SK-N-SH treated with all-trans-retinoic acid at 6 μM for 48 hours (cell line): ENCODE data around the gene EPN1.

ENCODE experiments used
- ATAC-seq: fragments of 200-7000 bp; cut with Tn5 transposase; 3 replicates; pipeline ENCODE4 v1.9.1; 2020; ENCODE audit warnings: mild to moderate bottlenecking, moderate library complexity
- ARNTL ChIP-seq: fragments of 450-650 bp; formaldehyde crosslinking; IDR thresholded peaks from 2 replicates; pipeline ENCODE4 v1.5.0; 2020; ENCODE audit warnings: low read depth, mild to moderate bottlenecking, moderate library complexity, borderline replicate concordance
- BACH2 ChIP-seq: fragments of 250-450 bp; sonication (Bioruptor Pico); IDR thresholded peaks from 2 replicates; pipeline ENCODE4 v1.9.0; 2021; ENCODE audit warnings: mild to moderate bottlenecking, borderline replicate concordance
- ESRRG ChIP-seq: fragments of 250-450 bp; sonication (Bioruptor Pico); IDR thresholded peaks from 2 replicates; pipeline ENCODE4 v1.6.1; 2021; ENCODE audit warnings: mild to moderate bottlenecking
- GLIS3 ChIP-seq: fragments of 250-450 bp; sonication (Bioruptor Pico); IDR thresholded peaks from 2 replicates; pipeline ENCODE4 v1.5.0; 2020; ENCODE audit warnings: mild to moderate bottlenecking, moderate library complexity
- ISL1 ChIP-seq: fragments of 250-450 bp; sonication (Bioruptor Pico); IDR thresholded peaks from 2 replicates; pipeline ENCODE4 v2.1.2; 2022; ENCODE audit warnings: mild to moderate bottlenecking, moderate library complexity
- OSR1 ChIP-seq: fragments of 250-450 bp; sonication (Bioruptor Pico); IDR thresholded peaks from 2 replicates; pipeline ENCODE4 v1.8.0; 2022; ENCODE audit warnings: moderate library complexity, mild to moderate bottlenecking, inconsistent platforms
- PPARA ChIP-seq: fragments of 250-450 bp; sonication (Bioruptor Pico); IDR thresholded peaks from 2 replicates; pipeline ENCODE4 v1.5.0; 2020; ENCODE audit warnings: mild to moderate bottlenecking, borderline replicate concordance
- RARB ChIP-seq: fragments of 250-450 bp; sonication (Bioruptor Pico); IDR thresholded peaks from 2 replicates; pipeline ENCODE4 v1.8.0; 2021; ENCODE audit warnings: mild to moderate bottlenecking, moderate library complexity
- SNAI2 ChIP-seq: fragments of 250-450 bp; sonication (Bioruptor Pico); IDR thresholded peaks from 2 replicates; pipeline ENCODE4 v1.5.0; 2020; ENCODE audit warnings: mild to moderate bottlenecking, moderate library complexity
- TOX ChIP-seq: fragments of 250-450 bp; sonication (Bioruptor Pico); IDR thresholded peaks from 2 replicates; pipeline ENCODE4 v1.8.0; 2021; ENCODE audit warnings: mild to moderate bottlenecking, moderate library complexity, borderline replicate concordance
- ZC3H10 ChIP-seq: fragments of 250-450 bp; sonication (Bioruptor Pico); IDR thresholded peaks from 2 replicates; pipeline ENCODE4 v1.5.1; 2021; ENCODE audit warnings: mild to moderate bottlenecking, moderate library complexity
- ZFP3 ChIP-seq: fragments of 250-450 bp; sonication (Bioruptor Pico); IDR thresholded peaks from 2 replicates; pipeline ENCODE4 v1.5.0; 2020; ENCODE audit warnings: mild to moderate bottlenecking, moderate library complexity
- ZFP30 ChIP-seq: fragments of 450-650 bp; formaldehyde crosslinking; IDR thresholded peaks from 2 replicates; pipeline ENCODE4 v1.5.0; 2022; ENCODE audit warnings: mild to moderate bottlenecking, moderate library complexity
- ZNF70 ChIP-seq: fragments of 450-650 bp; formaldehyde crosslinking; IDR thresholded peaks from 2 replicates; pipeline ENCODE4 v1.5.0; 2020; ENCODE audit warnings: mild to moderate bottlenecking, moderate library complexity
- ZNF8 ChIP-seq: fragments of 450-650 bp; formaldehyde crosslinking; IDR thresholded peaks from 2 replicates; pipeline ENCODE4 v1.5.0; 2020; ENCODE audit warnings: mild to moderate bottlenecking, moderate library complexity
- TF ChIP-seq, protein P1 (sequence below): fragments of 250-450 bp; sonication (Bioruptor Pico); IDR thresholded peaks from 2 replicates; pipeline ENCODE4 v1.8.0; 2020; ENCODE audit warnings: mild to moderate bottlenecking, moderate library complexity, borderline replicate concordance
- TF ChIP-seq, protein P2 (sequence below): fragments of 250-450 bp; sonication (Bioruptor Pico); IDR thresholded peaks from 2 replicates; pipeline ENCODE4 v1.5.1; 2021; ENCODE audit warnings: mild to moderate bottlenecking, moderate library complexity
- TF ChIP-seq, protein P3 (sequence below): fragments of 250-450 bp; sonication (Bioruptor Pico); IDR thresholded peaks from 2 replicates; pipeline ENCODE4 v1.5.0; 2020; ENCODE audit warnings: mild to moderate bottlenecking, moderate library complexity
- TF ChIP-seq, protein P4 (sequence below): fragments of 250-450 bp; sonication (Bioruptor Pico); IDR thresholded peaks from 2 replicates; pipeline ENCODE4 v1.8.0; 2021; ENCODE audit warnings: low read depth, mild to moderate bottlenecking, moderate library complexity, borderline replicate concordance
- TF ChIP-seq, protein P5 (sequence below): fragments of 250-450 bp; sonication (Bioruptor Pico); IDR thresholded peaks from 2 replicates; pipeline ENCODE4 v1.5.1; 2020; ENCODE audit warnings: low read depth, mild to moderate bottlenecking, moderate library complexity

The EPN1 gene

DNA sequence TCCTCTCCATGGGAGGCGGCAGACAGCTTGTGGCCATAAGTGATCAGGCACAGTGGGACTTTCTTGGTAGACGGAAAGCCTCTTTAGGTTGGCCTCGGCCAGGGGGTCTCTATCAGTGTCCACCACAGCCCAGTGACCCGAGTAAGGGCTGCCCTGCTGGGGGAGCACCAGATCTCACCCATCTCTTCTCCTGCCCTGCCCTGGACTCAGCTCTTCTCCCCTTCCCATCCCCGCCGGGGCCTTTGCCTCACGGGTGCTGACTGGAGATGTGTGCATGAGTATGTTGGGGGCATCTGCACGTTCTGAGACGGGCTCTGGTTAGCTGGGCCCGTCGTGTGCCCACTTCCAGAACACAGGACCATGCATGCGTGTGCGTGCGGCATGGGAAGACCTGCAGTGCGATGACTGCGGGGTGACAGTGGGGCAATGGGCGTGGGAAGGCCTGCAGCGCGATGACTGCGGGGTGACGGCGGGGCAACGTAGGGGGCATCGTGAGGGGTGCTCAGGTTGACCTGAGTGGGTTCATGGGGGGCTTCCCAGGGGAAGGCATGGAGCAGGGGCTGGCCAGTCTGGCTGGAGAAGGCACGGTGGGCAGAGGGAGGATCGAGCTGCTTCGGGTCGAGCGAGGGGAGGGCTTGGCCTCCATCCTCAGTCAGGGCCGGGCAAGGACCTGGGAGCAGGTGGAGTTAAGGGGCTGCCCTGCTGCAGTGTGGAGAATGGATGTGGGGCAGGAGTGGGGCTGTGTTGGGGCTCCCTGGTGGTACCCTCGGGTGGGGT is 15.9 kb downstream of the EPN1 start (continued):
- TF ChIP-seq, protein P1, sequence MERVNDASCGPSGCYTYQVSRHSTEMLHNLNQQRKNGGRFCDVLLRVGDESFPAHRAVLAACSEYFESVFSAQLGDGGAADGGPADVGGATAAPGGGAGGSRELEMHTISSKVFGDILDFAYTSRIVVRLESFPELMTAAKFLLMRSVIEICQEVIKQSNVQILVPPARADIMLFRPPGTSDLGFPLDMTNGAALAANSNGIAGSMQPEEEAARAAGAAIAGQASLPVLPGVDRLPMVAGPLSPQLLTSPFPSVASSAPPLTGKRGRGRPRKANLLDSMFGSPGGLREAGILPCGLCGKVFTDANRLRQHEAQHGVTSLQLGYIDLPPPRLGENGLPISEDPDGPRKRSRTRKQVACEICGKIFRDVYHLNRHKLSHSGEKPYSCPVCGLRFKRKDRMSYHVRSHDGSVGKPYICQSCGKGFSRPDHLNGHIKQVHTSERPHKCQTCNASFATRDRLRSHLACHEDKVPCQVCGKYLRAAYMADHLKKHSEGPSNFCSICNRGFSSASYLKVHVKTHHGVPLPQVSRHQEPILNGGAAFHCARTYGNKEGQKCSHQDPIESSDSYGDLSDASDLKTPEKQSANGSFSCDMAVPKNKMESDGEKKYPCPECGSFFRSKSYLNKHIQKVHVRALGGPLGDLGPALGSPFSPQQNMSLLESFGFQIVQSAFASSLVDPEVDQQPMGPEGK (CRISPR knock-in tag) = no peak
- TF ChIP-seq SNAI2 (CRISPR knock-in tag) = no peak
- no peak for TF ChIP-seq ISL1 (CRISPR knock-in tag)
- TF ChIP-seq, protein P2, sequence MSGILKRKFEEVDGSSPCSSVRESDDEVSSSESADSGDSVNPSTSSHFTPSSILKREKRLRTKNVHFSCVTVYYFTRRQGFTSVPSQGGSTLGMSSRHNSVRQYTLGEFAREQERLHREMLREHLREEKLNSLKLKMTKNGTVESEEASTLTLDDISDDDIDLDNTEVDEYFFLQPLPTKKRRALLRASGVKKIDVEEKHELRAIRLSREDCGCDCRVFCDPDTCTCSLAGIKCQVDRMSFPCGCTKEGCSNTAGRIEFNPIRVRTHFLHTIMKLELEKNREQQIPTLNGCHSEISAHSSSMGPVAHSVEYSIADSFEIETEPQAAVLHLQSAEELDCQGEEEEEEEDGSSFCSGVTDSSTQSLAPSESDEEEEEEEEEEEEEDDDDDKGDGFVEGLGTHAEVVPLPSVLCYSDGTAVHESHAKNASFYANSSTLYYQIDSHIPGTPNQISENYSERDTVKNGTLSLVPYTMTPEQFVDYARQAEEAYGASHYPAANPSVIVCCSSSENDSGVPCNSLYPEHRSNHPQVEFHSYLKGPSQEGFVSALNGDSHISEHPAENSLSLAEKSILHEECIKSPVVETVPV (CRISPR knock-in tag) = no peak
- TF ChIP-seq, all 23 proteins: peak for 0

DNA sequence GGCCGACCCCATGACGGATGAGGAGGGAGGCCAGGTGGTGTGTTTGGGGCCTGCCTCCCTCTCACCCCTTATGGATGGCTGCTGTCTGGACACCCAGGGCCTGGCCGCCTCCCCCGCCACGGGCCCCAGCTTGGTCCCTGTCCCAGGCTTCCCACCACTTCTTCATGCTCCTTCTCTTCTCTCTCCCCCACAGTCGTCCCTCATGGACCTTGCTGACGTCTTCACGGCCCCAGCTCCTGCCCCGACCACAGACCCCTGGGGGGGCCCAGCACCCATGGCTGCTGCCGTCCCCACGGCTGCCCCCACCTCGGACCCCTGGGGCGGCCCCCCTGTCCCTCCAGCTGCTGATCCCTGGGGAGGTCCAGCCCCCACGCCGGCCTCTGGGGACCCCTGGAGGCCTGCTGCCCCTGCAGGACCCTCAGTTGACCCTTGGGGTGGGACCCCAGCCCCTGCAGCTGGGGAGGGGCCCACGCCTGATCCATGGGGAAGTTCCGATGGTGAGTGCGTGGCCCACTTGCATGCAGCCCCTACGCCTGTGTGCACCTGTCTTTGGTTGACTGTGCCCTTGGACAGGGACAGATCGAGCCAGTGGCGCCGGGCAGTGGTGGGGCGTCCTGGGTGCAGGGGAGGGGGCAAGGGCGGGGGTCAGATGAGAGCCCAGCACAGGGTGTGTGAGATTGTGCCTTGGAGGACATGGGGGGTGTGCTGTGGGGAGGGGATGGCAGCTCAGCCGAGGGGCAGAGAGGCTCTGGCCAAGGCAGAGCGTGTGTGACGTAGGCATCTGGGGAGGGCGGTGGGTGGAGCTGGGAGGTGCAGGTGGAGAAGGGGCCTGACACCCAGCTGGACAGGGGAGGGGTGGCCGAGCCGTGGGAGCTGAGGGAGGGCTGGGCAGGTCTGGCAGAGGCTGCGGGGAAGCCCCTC is 16.8 kb downstream of the EPN1 start:
- ATAC-seq = no peak
- TF ChIP-seq GLIS3 (CRISPR knock-in tag) (no peak), TOX (CRISPR knock-in tag) (no peak), BACH2 (CRISPR knock-in tag) (no peak), ARNTL (CRISPR knock-in tag) (no peak), ESRRG (CRISPR knock-in tag) (no peak), ISL1 (CRISPR knock-in tag) (no peak), ZNF8 (CRISPR knock-in tag) (no peak), ZFP3 (CRISPR knock-in tag) (no peak), PPARA (no peak), ZFP30 (no peak), ZNF70 (no peak), RARB (no peak)
- TF ChIP-seq, protein P3, sequence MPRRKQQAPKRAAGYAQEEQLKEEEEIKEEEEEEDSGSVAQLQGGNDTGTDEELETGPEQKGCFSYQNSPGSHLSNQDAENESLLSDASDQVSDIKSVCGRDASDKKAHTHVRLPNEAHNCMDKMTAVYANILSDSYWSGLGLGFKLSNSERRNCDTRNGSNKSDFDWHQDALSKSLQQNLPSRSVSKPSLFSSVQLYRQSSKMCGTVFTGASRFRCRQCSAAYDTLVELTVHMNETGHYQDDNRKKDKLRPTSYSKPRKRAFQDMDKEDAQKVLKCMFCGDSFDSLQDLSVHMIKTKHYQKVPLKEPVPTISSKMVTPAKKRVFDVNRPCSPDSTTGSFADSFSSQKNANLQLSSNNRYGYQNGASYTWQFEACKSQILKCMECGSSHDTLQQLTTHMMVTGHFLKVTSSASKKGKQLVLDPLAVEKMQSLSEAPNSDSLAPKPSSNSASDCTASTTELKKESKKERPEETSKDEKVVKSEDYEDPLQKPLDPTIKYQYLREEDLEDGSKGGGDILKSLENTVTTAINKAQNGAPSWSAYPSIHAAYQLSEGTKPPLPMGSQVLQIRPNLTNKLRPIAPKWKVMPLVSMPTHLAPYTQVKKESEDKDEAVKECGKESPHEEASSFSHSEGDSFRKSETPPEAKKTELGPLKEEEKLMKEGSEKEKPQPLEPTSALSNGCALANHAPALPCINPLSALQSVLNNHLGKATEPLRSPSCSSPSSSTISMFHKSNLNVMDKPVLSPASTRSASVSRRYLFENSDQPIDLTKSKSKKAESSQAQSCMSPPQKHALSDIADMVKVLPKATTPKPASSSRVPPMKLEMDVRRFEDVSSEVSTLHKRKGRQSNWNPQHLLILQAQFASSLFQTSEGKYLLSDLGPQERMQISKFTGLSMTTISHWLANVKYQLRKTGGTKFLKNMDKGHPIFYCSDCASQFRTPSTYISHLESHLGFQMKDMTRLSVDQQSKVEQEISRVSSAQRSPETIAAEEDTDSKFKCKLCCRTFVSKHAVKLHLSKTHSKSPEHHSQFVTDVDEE = no peak
- TF ChIP-seq, protein P4, sequence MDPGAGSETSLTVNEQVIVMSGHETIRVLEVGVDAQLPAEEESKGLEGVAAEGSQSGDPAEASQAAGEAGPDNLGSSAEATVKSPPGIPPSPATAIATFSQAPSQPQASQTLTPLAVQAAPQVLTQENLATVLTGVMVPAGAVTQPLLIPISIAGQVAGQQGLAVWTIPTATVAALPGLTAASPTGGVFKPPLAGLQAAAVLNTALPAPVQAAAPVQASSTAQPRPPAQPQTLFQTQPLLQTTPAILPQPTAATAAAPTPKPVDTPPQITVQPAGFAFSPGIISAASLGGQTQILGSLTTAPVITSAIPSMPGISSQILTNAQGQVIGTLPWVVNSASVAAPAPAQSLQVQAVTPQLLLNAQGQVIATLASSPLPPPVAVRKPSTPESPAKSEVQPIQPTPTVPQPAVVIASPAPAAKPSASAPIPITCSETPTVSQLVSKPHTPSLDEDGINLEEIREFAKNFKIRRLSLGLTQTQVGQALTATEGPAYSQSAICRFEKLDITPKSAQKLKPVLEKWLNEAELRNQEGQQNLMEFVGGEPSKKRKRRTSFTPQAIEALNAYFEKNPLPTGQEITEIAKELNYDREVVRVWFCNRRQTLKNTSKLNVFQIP (CRISPR knock-in tag) = no peak
- TF ChIP-seq, protein P1 (CRISPR knock-in tag) = no peak

DNA sequence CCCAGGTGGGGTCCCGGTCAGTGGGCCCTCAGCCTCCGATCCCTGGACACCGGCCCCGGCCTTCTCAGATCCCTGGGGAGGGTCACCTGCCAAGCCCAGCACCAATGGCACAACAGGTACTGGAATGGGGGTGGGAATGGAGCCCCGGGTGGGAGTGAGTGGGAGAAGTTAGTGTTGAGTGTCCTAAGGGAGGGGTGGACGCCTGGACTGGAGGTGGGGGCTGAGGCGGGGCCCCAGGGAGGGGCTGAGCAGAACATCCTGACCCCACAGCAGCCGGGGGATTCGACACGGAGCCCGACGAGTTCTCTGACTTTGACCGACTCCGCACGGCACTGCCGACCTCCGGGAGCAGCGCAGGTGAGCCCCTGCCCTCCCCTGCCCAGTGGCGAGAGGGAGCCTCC is 17.7 kb downstream of the EPN1 start:
- TF ChIP-seq, protein P5, sequence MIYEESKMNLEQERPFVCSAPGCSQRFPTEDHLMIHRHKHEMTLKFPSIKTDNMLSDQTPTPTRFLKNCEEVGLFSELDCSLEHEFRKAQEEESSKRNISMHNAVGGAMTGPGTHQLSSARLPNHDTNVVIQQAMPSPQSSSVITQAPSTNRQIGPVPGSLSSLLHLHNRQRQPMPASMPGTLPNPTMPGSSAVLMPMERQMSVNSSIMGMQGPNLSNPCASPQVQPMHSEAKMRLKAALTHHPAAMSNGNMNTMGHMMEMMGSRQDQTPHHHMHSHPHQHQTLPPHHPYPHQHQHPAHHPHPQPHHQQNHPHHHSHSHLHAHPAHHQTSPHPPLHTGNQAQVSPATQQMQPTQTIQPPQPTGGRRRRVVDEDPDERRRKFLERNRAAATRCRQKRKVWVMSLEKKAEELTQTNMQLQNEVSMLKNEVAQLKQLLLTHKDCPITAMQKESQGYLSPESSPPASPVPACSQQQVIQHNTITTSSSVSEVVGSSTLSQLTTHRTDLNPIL (CRISPR knock-in tag) = no peak
- TF ChIP-seq RARB (no peak), OSR1 (no peak), ARNTL (CRISPR knock-in tag) (no peak), ZNF8 (CRISPR knock-in tag) (no peak), PPARA (no peak), ZC3H10 (CRISPR knock-in tag) (no peak)
- ATAC-seq = no peak
